KMS-11 (cell line): Measurements from ENCODE around the gene CLDN14.

Experiments
- H2AFZ ChIP-seq: fragments of 200-600 bp; sonication (generic); 2 replicates; pipeline ENCODE4 v1.6.1; 2016; ENCODE audit warnings: antibody characterized with exemption, mixed run types, low read depth
- H3K27ac ChIP-seq: fragments of 200-600 bp; sonication (generic); 2 replicates; pipeline ENCODE4 v1.6.1; 2016; ENCODE audit warnings: mild to moderate bottlenecking, mixed run types
- H3K27me3 ChIP-seq: fragments of 200-600 bp; sonication (generic); 2 replicates; pipeline ENCODE4 v1.6.1; 2017; ENCODE audit warnings: mild to moderate bottlenecking, low read depth, mixed run types, moderate library complexity; ENCODE audit not compliant: insufficient read depth
- H3K36me3 ChIP-seq: fragments of 200-600 bp; sonication (generic); 2 replicates; pipeline ENCODE4 v1.6.1; 2017; ENCODE audit warnings: mild to moderate bottlenecking, mixed run types; ENCODE audit not compliant: insufficient read depth
- H3K4me1 ChIP-seq: fragments of 200-600 bp; sonication (generic); 2 replicates; pipeline ENCODE4 v1.6.1; 2016; ENCODE audit warnings: mild to moderate bottlenecking, low read depth, mixed run types; ENCODE audit not compliant: poor library complexity, severe bottlenecking
- H3K4me2 ChIP-seq: fragments of 200-600 bp; sonication (generic); 2 replicates; pipeline ENCODE4 v1.7.0; 2016; ENCODE audit warnings: mild to moderate bottlenecking, mixed run types
- H3K4me3 ChIP-seq: fragments of 200-600 bp; sonication (generic); IDR thresholded peaks from 2 replicates; pipeline ENCODE4 v1.6.1; 2017; ENCODE audit warnings: low read depth, low read length, mixed read lengths; ENCODE audit not compliant: insufficient read depth
- H3K79me2 ChIP-seq: fragments of 200-600 bp; sonication (generic); 2 replicates; pipeline ENCODE4 v1.6.1; 2016; ENCODE audit warnings: low read depth, mixed run types; ENCODE audit not compliant: insufficient read depth
- H3K9ac ChIP-seq: fragments of 200-600 bp; sonication (generic); 2 replicates; pipeline ENCODE4 v1.6.1; 2016; ENCODE audit warnings: mild to moderate bottlenecking, mixed run types
- H4K20me1 ChIP-seq: fragments of 200-600 bp; sonication (generic); 2 replicates; pipeline ENCODE4 v1.6.1; 2016; ENCODE audit warnings: mild to moderate bottlenecking, mixed run types; ENCODE audit not compliant: insufficient read depth
- TF ChIP-seq, protein P1 (sequence below): fragments of 200-600 bp; sonication (generic); conservative IDR thresholded peaks from 2 replicates; pipeline ENCODE4 v1.6.1; 2017; ENCODE audit warnings: low read depth, mild to moderate bottlenecking, antibody characterized with exemption, low read length, moderate library complexity, mixed read lengths

The CLDN14 gene

DNA sequence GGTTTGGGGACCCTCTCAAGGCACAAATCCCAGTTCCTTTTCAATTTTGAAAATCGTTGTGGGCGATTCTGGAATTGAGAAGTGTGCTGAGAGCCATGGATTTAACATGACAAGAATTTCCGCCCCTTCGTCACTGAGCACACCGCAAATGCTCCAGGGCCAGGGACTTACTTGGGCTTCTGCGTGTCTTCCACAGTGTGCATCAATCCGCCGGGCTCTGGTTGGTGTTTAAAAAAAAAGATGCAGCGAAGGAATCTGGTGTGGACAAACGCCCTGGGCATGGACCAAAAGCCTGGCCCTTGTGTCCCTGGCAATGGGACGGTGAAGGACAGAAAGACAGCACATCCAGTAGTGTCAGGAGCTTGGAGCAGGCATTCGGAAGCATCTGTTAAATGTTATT, 696 bp upstream of the CLDN14 start:
- Histone ChIP-seq H3K4me3 (no peak overlapping the region), H4K20me1 (no peaks in the 10 kb centered on the region), H3K4me2 (no peak overlapping the region), H3K27me3 (no peaks in the 10 kb centered on the region), H3K79me2 (no peaks in the 10 kb centered on the region), H3K27ac (no peak overlapping the region), H2AFZ (no peak overlapping the region), H3K9ac (no peak overlapping the region), H3K36me3 (no peaks in the 10 kb centered on the region), H3K4me1 (no peaks in the 10 kb centered on the region)
- TF ChIP-seq, protein P1, sequence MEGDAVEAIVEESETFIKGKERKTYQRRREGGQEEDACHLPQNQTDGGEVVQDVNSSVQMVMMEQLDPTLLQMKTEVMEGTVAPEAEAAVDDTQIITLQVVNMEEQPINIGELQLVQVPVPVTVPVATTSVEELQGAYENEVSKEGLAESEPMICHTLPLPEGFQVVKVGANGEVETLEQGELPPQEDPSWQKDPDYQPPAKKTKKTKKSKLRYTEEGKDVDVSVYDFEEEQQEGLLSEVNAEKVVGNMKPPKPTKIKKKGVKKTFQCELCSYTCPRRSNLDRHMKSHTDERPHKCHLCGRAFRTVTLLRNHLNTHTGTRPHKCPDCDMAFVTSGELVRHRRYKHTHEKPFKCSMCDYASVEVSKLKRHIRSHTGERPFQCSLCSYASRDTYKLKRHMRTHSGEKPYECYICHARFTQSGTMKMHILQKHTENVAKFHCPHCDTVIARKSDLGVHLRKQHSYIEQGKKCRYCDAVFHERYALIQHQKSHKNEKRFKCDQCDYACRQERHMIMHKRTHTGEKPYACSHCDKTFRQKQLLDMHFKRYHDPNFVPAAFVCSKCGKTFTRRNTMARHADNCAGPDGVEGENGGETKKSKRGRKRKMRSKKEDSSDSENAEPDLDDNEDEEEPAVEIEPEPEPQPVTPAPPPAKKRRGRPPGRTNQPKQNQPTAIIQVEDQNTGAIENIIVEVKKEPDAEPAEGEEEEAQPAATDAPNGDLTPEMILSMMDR = no peak

DNA sequence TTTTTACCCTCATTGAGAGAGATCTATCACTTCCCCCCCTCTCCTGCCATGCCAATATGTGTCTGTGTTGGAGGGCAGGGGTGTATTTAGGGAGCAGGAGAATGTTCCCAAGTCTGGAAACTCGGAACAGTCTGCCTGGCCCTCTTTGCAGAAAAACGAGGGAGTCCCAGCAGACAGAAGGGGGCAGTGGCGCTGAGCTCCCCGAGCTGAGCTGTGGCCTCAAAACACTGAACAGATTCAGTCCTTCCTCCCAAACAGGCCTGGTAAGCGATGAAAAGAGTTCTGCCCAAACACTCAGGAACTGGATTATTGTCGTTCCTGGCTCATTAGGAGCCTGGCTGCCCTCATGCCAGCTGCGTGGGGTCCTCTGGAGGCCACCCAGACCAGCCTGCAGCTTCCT, 981 bp downstream of the CLDN14 start:
- Histone ChIP-seq H3K9ac (no peak overlapping the region), H3K36me3 (no peaks in the 10 kb centered on the region), H3K4me3 (no peak overlapping the region), H3K27me3 (no peaks in the 10 kb centered on the region), H3K4me1 (no peaks in the 10 kb centered on the region), H4K20me1 (no peaks in the 10 kb centered on the region), H3K4me2 (no peak overlapping the region), H3K27ac (no peak overlapping the region), H2AFZ (no peak overlapping the region), H3K79me2 (no peaks in the 10 kb centered on the region)
- TF ChIP-seq, protein P1 = no peak

DNA sequence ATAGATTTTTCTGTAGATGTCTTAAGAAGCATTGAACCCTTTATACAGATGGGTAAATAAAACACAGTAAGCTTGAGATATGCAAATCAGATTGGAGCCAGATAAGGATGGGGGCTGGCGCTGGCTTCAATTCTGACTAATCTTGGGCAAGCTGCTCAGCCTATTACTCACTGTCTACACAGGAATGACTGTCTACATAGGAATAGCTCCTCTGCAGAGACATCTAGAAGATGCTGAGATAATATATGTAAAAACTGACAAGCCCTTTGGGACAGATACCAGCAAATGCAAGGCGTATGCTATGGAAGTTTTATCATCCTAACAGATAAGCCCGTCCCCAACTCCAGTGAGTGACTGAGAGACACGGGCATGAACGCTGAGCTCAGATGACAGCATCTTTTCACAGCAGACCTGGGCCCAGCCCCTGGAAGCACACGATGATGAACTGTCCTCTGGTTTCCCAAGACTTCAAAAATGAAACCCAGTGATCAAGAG, 1.7 kb downstream of the CLDN14 start:
- H3K4me3 ChIP-seq = no peak overlapping the region
- no peaks in the 10 kb centered on the region for H3K27me3 ChIP-seq
- no peaks in the 10 kb centered on the region for H4K20me1 ChIP-seq
- no peak overlapping the region for H3K27ac ChIP-seq
- H2AFZ ChIP-seq = no peak overlapping the region
- no peak overlapping the region for H3K9ac ChIP-seq
- H3K36me3 ChIP-seq = no peaks in the 10 kb centered on the region
- no peaks in the 10 kb centered on the region for H3K4me1 ChIP-seq
- H3K4me2 ChIP-seq = no peak overlapping the region
- TF ChIP-seq, protein P1 = no peak
- no peaks in the 10 kb centered on the region for H3K79me2 ChIP-seq

DNA sequence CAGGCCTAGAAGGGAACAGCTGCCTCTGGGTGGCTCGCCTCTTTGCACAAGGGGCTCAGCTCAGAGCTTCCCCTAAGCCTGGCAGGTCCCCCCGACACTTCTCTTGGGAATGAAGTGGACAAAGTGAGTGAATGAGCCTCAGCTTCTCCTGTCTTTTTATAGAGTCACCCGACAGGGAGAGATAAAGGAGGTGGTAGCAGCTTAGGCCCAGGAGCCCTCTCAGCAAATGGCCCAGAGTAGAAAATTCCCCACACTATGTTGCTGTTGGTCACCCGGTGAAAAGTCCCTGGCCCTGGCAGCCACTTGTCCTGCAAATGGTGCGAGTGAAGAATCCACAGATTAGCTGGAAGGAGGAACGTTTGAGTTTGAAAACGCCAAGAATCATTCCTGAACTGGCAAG, 2.4 kb downstream of the CLDN14 start:
- Histone ChIP-seq H2AFZ (no peak overlapping the region), H3K27me3 (no peaks in the 10 kb centered on the region), H3K36me3 (no peaks in the 10 kb centered on the region), H3K4me3 (no peak overlapping the region), H3K4me1 (no peaks in the 10 kb centered on the region), H4K20me1 (no peaks in the 10 kb centered on the region), H3K9ac (no peak overlapping the region), H3K4me2 (no peak overlapping the region), H3K27ac (no peak overlapping the region), H3K79me2 (no peaks in the 10 kb centered on the region)
- TF ChIP-seq, protein P1 = no peak
